AG04449 (cell line): ENCODE measurements around the gene SNX11.

ENCODE experiments used
- CTCF ChIA-PET: fragments of 350-600 bp; formaldehyde crosslinking; extraction: SDS; loops from one replicate; lab custom pipeline; 2021; ENCODE audit warnings: antibody characterized with exemption; lab: Yijun Ruan, JAX
- POLR2A ChIA-PET: fragments of 400-600, 350-600 bp; formaldehyde crosslinking; extraction: SDS; loops from one replicate; lab custom pipeline; 2020; ENCODE audit warnings: antibody characterized with exemption, inconsistent platforms; lab: Yijun Ruan, JAX
- DNase-seq: peaks from one replicate; pipeline ENCODE4 v3.0.0-alpha.2; 2010; ENCODE audit warnings: low read depth, low spot score
- H3K4me3 ChIP-seq: 2 replicates; pipeline ENCODE4 v1.5.1; 2011; ENCODE audit warnings: low read depth, mild to moderate bottlenecking, control low read depth, low read length
- TF ChIP-seq, protein P1 (sequence below): IDR thresholded peaks from one replicate; pipeline ENCODE4 v1.5.1; 2011; ENCODE audit warnings: mild to moderate bottlenecking, moderate library complexity, low read length, control low read depth, inconsistent platforms; ENCODE audit not compliant: insufficient read depth; ENCODE audit errors: missing control alignments

Gene SNX11

DNA sequence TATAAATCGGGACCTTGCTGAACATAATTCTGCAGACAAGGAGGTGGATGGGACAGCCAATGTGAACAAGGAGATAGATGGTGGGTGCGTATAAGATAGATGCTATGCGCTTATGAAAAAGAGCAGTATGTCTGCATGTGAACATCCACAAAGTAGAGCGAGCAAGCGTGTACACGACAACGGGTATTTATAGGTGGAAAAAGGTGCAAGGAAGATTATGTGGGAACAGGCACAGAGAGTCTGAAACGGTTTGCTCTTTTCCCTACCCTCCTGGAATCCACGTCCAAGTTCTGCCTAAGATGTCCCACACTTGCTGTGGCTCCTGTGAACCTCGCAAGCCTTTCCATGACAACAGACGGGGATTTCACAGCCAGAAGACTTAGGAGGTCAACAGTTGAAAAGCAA is 43.0 kb downstream of the SNX11 start:
- no peak overlapping the region for H3K4me3 ChIP-seq
- DNase-seq = no peak
- TF ChIP-seq, protein P1, sequence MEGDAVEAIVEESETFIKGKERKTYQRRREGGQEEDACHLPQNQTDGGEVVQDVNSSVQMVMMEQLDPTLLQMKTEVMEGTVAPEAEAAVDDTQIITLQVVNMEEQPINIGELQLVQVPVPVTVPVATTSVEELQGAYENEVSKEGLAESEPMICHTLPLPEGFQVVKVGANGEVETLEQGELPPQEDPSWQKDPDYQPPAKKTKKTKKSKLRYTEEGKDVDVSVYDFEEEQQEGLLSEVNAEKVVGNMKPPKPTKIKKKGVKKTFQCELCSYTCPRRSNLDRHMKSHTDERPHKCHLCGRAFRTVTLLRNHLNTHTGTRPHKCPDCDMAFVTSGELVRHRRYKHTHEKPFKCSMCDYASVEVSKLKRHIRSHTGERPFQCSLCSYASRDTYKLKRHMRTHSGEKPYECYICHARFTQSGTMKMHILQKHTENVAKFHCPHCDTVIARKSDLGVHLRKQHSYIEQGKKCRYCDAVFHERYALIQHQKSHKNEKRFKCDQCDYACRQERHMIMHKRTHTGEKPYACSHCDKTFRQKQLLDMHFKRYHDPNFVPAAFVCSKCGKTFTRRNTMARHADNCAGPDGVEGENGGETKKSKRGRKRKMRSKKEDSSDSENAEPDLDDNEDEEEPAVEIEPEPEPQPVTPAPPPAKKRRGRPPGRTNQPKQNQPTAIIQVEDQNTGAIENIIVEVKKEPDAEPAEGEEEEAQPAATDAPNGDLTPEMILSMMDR = no peak
- ChIA-PET POLR2A (no interaction called here), CTCF (interaction anchor here (0.7 to 4.3 kb wide), 3 partner anchors 18 to 465 kb away, joined by 3 to 21 read pairs (median 5); partner anchors contain the start of gene HOXB8)

DNA sequence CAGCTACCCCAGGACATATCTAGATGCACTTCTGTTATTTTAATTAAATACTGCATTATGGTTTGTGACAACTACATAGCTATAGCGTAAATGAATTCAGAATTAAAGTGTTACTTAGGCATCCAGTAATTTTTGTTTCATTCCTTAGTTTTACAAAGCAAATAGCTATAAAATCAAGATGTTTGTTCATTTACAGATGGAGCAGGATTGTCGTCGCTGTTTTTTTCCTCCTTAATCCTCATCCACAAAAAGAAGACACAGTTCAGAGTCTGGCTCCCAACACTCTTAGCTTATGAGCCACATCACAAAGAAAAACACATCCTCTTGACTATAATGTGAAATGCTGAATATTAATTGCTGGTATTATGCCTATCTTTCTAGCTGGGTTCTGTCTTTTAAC is 43.7 kb downstream of the SNX11 start:
- POLR2A ChIA-PET = no interaction called here
- CTCF ChIA-PET = interaction anchor here (0.7 to 4.3 kb wide), 6 partner anchors 9 to 464 kb away, joined by 3 to 21 read pairs (median 5); partner anchors contain the start of gene HOXB8

DNA sequence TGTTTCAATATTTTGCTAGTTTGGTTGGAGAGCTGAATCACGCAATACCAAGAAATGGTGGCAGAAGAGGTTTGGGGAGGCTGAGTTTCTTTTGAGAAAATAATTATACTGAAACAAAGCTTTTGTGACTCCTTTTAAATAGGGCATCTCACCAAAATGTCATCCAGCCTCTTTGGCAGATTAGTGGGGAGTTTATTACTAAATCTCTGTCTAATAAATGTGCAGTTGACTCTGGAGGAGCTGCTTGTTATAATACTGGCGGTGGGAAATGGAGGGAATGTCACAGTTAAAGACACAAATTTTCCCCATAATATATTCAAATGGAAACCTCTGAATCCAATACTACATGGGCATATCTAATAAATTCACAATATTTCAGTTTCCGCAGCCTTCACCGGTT is 44.7 kb downstream of the SNX11 start:
- H3K4me3 ChIP-seq = no peak overlapping the region
- DNase-seq = no peak
- CTCF ChIA-PET = interaction anchor here (0.9 to 4.3 kb wide), 7 partner anchors 9 to 467 kb away, joined by 3 to 21 read pairs (median 5); partner anchors contain the start of genes HOXB5 and HOXB8
- POLR2A ChIA-PET = no interaction called here
- TF ChIP-seq, protein P1 = no peak

More for the DNA sequence above, 43.7 kb downstream of the SNX11 start:
- no peak overlapping the region for H3K4me3 ChIP-seq
- TF ChIP-seq, protein P1 = no peak
- no peak for DNase-seq

DNA sequence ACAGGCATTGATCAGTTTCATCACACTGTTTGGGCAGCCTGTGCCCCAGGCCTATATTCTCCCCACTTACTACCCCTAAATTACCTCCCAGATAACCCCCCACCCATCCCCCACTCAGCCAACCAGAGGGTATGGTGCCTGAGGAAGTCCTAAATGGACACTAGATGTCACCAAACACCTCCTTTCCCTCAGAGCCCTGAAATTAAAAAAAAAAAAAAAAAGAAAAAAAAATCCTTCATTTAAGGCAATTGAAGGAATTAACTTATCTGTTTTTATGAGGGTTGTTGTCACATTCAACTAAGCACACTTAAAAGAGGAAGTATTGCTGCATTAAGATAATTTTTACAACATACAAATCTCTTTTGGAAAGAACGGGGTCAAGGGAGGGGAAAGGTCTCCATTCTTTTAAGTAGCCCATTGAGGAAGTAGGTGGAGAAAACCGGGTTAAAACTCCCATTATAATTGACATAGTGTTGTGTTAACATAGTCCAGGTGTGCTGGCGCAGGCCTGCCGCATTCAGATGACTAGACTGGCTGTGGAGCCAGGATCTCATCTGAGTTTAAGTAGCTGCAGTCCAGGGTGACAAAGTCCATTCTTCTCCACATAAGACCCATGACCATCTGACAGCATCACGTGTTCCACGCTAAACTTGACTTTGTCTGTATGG is 46.3 kb downstream of the SNX11 start:
- TF ChIP-seq, protein P1 = peak; percentile 44
- DNase-seq = no peak
- H3K4me3 ChIP-seq = no peak overlapping the region
- POLR2A ChIA-PET = no interaction called here
- CTCF ChIA-PET = interaction anchor here (0.6 to 4.3 kb wide), 16 partner anchors 9 to 567 kb away, joined by 3 to 21 read pairs (median 4); partner anchors contain the start of gene HOXB8

DNA sequence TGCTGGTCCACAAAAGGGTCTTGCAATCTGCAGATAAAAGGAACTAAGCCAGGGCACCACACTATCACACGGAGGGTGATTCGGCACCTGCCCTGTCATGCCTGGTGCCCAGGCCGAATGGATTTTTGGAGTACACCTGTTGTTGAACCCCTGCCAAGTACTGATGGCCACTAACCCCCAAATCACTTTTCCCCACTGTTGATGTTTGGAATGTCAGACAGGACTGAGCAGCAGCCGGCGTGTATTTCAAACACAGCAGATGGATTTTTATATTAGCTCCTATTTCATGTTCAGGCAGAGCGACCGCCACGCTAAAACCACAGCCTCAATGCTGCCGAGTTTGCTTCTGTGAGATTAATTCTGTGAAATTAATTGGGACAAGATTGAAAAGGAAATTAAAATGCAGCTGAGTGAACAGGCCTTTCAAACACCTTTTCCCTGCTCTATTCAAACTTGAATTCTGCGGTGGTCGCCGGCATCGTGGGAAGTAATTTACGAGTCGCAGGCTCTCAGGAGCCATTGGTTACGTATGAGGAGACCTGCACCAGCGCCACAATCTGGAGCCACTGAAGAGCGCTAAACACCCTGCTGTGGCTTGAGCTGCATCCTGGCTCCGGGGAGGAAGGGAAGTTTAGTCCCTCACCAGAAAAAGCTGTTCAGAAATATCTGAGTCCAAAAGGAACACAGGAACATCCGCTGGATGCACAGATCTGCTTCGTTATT is 48.5 kb downstream of the SNX11 start:
- POLR2A ChIA-PET = no interaction called here

More for the DNA sequence above, 48.5 kb downstream of the SNX11 start:
- DNase-seq = no peak
- no peak overlapping the region for H3K4me3 ChIP-seq
- TF ChIP-seq, protein P1 = no peak
- CTCF ChIA-PET = interaction anchor here (1.2 kb wide), 1 partner anchor 23 kb away, joined by 4 read pairs; no protein-coding TSS in a partner anchor
